ENCODE measurements around the gene MAB21L3.
"Not testable (repeated sequence)": the region's sequence is repeated elsewhere in the genome, so short reads cannot be mapped to it uniquely, and the experiment has no call there.

The MAB21L3 gene

DNA sequence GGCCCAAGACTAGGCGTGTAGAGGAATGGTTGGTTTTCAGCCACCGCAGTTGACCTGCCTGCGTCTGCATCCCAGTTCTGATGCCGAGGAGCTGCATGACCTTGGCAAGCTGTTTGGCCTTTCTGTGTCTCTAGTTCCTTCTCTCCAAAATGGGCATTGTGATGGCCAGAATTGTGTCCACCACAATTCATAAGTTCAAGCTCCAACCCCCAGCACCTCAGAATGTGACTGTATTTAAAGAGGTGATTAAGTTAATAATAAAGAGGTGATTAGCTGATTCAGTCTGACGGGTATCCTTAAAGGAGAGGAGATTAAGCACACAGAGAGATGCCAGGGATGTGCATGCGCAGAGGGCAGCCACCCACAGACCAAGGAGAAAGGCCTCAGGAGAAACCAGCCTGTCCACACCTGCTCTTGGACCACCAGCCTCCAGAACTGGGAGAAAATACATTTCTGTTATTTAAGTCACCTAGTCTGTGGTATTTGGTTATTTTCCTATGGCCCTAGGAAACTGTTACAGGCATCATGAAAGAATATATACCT, 28.5 kb downstream of the MAB21L3 start:
- DNase-seq: no peak

DNA sequence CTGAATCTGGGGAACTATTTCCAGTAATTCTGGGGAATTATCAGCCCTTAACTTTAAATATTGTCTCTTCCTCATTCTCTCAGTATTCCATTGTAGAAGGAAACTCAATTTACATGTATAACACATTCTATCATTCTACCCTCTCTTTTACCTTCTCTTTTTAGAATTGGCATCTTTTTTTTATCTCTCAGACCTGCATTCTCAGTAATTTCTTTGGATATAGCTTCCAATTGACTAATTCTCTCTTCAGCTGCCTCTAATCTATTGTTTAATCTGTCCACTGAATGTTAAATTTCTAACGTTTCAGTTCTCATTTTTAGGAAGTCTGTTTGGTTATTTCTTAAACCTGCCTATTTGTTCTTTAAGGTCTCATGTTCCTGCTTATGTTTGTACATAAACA, 33.0 kb downstream of the MAB21L3 start:
- no peak for DNase-seq

DNA sequence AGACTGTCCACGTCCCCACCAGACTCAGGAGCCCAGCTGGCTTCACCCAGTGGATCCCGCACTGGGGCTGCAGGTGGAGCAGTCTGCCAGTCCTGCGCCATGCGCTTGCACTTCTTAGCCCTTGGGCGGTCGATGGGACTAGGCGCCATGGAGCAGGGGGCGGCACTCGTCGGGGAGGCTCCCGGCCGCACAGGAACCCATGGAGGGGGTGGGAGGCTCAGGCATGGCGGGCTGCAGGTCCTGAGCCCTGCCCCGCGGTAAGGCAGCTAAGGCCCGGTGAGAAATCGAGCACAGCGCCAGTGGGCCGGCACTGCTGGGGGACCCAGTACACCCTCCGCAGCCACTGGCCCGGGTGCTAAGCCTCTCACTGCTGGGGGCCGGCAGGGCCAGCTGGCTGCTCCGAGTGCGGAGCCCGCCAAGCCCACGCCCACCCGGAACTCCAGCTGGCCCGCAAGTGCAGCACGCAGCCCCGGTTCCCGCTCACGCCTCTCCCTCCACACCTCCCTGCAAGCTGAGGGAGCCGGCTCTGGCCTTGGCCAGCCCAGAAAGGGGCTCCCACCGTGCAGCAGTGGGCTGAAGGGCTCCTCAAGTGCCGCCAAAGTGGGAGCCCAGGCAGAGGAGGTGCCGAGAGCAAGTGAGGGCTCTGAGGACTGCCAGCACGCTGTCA, 35.4 kb downstream of the MAB21L3 start:
- not testable (repeated sequence) for DNase-seq

GRCh38 chr1:116147114-116147510, 35.9 kb downstream of the MAB21L3 start:
- DNase-seq: no peak

DNA sequence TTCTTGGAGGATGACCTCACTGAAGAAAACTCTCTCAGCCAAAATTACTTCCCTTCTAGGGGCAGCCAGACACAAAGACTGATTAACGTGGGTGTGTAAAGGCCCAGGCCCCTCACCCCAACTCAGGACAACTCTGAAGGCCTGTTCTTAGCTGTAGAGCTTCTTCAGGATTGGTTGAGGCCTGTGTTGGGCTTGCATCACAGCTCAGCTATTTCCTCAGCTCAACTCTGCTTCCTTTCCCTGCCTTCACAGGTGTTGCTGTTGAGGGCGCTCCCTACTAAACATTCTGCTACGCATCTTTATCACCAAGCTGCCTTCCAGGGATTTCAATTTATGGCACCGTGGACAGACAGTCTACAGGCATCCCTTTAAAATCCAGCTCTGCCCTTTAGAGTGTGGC, 36.8 kb downstream of the MAB21L3 start:
- no peak for DNase-seq

- no peak for DNase-seq
Measured at GRCh38 chr1:116148967-116149366, 37.8 kb downstream of the MAB21L3 start.

DNA sequence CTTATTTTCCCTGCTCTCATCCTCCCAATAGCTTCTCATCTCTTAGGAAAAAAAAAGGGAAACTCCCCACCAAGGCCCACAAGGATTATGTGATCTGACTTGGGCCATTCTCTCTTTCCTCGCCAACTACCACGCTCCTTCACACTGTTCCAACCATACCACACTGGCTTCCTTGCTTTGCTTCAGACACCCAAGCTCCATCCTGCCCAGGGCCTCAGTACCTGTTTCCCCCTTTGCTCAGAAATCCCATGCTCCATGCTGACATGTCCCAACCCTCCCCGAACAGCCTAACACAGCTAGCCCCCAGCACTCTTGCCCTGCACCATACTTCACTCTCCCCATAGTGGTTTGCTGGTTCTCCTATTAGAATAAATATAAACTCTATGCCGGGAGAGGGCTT, 39.2 kb downstream of the MAB21L3 start:
- no peak for DNase-seq

DNA sequence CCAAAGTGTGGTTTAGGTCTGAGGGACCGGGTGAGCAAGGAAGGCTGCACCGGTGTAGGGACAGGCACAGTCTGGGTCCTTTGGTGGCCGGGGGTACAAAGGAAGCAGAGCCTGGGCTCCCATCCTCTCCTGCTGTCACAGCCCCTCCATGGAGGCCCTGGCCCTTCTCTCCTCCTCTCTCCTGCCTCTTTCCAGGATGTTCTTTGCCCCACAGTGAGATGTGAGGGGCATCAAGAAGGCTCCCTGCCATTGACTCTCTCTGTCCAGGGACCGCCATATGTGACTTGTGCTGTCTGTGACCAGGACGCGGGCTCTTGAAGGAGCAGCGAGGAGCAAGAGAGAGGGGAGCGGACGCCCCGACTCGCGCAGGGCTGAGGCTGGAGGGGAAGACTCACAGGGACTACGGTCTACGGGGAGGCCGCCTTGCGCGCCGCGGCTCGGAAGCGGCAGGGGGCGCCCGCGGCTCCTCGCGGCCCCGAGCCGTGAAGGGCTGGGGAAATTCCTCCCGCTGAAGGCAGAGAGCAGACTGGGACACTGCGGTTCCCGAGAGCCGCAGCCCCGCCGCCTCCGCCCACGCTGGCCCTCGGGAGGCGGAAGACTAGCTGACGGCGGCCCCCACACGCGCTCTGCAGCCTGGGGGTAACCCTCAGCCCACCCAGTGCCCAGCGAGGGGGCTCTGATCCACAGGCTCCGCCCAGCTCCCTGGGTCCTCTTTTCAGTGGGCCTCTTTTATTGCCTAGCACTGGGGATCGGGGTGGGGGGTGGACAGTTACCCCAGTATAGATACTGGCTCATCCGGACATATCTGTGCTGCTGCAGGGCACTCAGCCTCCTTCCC, 40.8 kb downstream of the MAB21L3 start:
- peak; percentile 84 for DNase-seq

DNA sequence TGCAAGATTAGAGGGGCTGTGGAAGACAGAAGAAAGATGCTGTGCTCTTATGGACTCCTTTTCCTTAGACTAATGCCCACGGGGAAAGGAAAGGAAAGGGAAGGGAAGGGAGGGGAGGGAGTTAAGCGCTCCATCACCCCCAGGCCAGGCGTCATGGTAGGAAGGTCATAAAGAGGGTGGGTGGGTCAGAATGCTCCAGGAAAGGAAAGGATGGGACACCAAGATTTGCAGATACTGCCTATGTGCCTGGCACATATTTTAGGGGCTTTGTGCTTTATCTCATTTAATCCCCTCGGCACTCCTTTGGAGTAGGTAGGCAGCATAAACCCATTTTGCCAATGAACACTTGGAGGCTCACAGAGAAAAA, 41.4 kb downstream of the MAB21L3 start:
- no peak for DNase-seq

- DNase-seq: no peak
Measured at GRCh38 chr1:116152950-116153691, 41.9 kb downstream of the MAB21L3 start.

- DNase-seq: no peak
Measured at GRCh38 chr1:116153692-116154031, 42.5 kb downstream of the MAB21L3 start.

- no peak for DNase-seq
Measured at GRCh38 chr1:116154536-116154935, 43.3 kb downstream of the MAB21L3 start.

- DNase-seq: no peak
Measured at GRCh38 chr1:116157096-116157495, 45.9 kb downstream of the MAB21L3 start.

- no peak for DNase-seq
Measured at GRCh38 chr1:116159177-116159576, 48.0 kb downstream of the MAB21L3 start.

- no peak for DNase-seq
Measured at GRCh38 chr1:116159611-116160010, 48.4 kb downstream of the MAB21L3 start.

GRCh38 chr1:116161390-116161789, 50.2 kb downstream of the MAB21L3 start:
- DNase-seq: no peak

GRCh38 chr1:116161877-116162390, 50.7 kb downstream of the MAB21L3 start:
- no peak for DNase-seq

- DNase-seq: no peak
Measured at GRCh38 chr1:116163533-116163932, 52.3 kb downstream of the MAB21L3 start.

- no peak for DNase-seq
Measured at GRCh38 chr1:116164150-116164549, 53.0 kb downstream of the MAB21L3 start.

DNA sequence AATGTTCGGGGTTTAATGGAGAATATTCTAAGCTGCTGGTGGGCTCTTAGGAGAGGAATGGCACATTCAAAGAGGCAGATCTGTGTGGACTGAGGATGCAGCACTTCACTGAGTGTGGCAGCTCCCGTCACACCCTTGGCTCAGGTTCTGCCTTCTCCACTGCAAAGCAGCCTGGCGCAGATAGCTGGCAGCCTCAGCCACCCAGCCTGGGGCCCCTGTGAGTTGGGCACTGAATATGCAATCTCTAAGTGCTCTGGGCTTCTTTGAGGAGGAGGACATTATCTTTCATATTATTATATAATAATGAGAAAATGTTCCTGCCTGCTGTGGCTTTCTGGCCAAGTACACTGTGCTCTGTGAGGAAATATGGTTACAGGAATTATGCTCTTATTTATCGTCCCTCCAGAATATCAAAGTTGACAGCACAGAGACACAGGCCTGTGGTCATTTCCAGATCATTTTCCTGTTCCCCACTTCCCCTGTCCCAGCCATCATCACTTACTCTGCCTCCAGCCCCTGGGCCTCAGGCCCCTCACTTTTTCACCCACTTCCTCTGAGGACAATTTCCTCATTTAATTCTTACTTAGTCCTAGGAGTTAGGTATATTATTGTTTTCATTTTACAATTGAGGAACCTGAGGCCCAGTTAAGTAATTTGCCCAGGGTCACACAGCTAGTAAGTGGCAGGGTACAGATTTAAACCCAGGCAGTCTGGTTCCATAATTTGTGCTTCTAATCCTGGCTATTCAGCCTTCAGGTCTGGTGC, 53.6 kb downstream of the MAB21L3 start:
- DNase-seq: no peak

DNA sequence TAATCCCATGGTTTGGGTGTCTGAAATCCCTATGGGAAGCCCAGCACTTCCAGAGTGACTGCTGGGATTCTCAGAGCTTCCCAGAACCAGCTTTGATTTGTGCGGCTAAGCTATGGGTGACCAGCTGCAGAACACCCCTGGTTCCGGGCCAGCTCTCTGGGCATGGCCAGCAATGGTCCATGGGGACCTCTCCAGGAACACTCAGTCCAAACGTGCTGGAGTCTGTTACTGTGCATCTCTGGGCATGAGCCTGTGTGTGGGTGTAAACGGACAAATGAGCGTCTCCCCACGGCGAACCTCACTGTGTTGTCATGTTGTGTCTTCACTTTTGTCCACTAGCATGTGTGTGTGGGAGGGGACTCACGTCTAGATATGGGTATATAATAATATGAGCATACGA, 54.4 kb downstream of the MAB21L3 start:
- DNase-seq: no peak

DNA sequence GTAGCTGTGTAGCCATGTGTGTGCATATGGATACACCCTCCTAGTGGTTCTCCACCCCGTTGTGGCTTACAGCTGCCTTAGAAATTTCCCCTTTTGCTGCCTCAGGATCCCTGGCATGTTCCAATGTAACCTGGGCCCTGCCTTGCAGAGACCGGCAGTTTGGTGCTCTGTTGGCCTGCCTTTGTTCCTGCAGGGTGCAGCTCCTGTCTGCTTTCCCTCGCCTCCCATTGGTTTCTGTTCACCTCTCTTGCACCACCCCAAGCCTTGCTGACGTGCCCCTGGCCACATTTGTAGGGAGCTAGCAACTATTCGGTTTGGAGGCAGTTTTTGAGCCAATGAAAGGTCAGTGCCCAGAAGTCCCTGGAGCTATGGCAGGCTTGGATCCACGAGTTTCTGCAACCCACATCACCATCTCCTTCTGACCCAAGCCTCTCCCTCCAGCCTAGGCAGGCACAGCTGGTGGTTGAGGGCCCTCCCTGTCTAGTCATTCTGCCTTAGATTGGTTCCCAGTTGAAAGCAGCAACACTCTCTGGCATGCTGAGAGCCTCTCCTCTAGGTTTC, 54.9 kb downstream of the MAB21L3 start:
- DNase-seq: no peak

All from activated T-cell treated with anti-CD3 and anti-CD28 coated beads, Interleukin-2, amount 50 U/mL, for 1 hour (primary cell).